K562 (cell line): ENCODE measurements around the gene PKD2. TPM values are rescaled to one million over a fixed set of nuclear protein-coding genes. Genes with fewer than 3 reads are reported as not detected.

Experiments
- ATAC-seq: fragments of 200-7000 bp; cut with Tn5 transposase; 3 replicates; pipeline ENCODE4 v1.9.1; 2020; ENCODE audit warnings: moderate library complexity
- BruUV-seq: library from RNA; stranded (reverse); fragments of 400-500 nt; replicated peaks from 2 replicates; lab custom pipeline; 2021; lab: Mats Ljungman, UMichigan
- CTCF ChIA-PET: fragments of 300-600 bp; formaldehyde crosslinking; extraction: SDS; loops from one replicate; lab custom pipeline; 2021; ENCODE audit warnings: low intra/inter-chr PET ratio; lab: Yijun Ruan, JAX
- POLR2A ChIA-PET: fragments of 300-600, 350-650 bp; sonication (Branson Sonifier 250); formaldehyde crosslinking; extraction: SDS; loops from one replicate; lab custom pipeline; 2021; ENCODE audit warnings: antibody characterized with exemption, inconsistent platforms; lab: Yijun Ruan, JAX
- DNase-seq, 4 experiments: peaks; one replicate each; pipeline versions ENCODE4 v3.0.0 to v3.0.0-alpha.2; 2011 to 2018; ENCODE audit warnings: low spot score in 3 of 4, mixed read lengths in 3 of 4; ENCODE audit errors: extremely low read depth in 1 of 4
- FAIRE-seq: peaks from 2 replicates; lab custom pipeline; 2011; peaks lifted over from hg19 to GRCh38; lab: Jason Lieb, UNC
- H2AFZ ChIP-seq: 2 replicates; pipeline ENCODE4 v1.6.0; 2011; ENCODE audit warnings: low read depth, low read length, control low read depth, inconsistent platforms
- H3K27ac ChIP-seq: fragments of 200-600 bp; 3 replicates; pipeline ENCODE4 v1.8.0; 2011; ENCODE audit warnings: low read depth, mild to moderate bottlenecking, control low read depth, inconsistent platforms, low read length, moderate library complexity, mixed read lengths; ENCODE audit errors: extremely low read depth
- H3K27me3 ChIP-seq, 2 experiments: fragments of 300-600 bp in 1 of 2; 2 replicates in 1 of 2; 3 replicates in 1 of 2; pipeline versions ENCODE4 v1.6.0 to v1.8.0; 2011; ENCODE audit warnings: inconsistent platforms in 2 of 2, low read length in 2 of 2, mild to moderate bottlenecking in 1 of 2, mixed read lengths in 1 of 2, moderate library complexity in 1 of 2; ENCODE audit not compliant: control insufficient read depth in 2 of 2, insufficient read depth in 2 of 2
- H3K36me3 ChIP-seq: fragments of 300-600 bp; 3 replicates; pipeline ENCODE4 v1.8.0; 2011; ENCODE audit warnings: mild to moderate bottlenecking, low read length, inconsistent platforms; ENCODE audit not compliant: control insufficient read depth, insufficient read depth
- H3K4me1 ChIP-seq, 2 experiments: fragments of 200-600 bp in 1 of 2; replicated peaks in 1 of 2; 2 replicates in 1 of 2; 3 replicates in 1 of 2; pipeline versions ENCODE4 v1.5.1 to v1.8.0; 2011; ENCODE audit warnings: inconsistent platforms in 2 of 2, low read length in 2 of 2, mild to moderate bottlenecking in 1 of 2, mixed read lengths in 1 of 2, moderate library complexity in 1 of 2; ENCODE audit not compliant: control insufficient read depth in 2 of 2, insufficient read depth in 2 of 2
- H3K4me2 ChIP-seq: 2 replicates; pipeline ENCODE4 v1.6.1; 2011; ENCODE audit warnings: low read length, control low read depth, inconsistent platforms, mixed read lengths; ENCODE audit not compliant: insufficient read depth
- H3K4me3 ChIP-seq: fragments of 200-600 bp; sonication (generic), shearing (Covaris generic); 2 replicates; pipeline ENCODE4 v1.5.1; 2016; ENCODE audit warnings: control low read depth, inconsistent platforms
- H3K79me2 ChIP-seq: fragments of 200-600 bp; 3 replicates; pipeline ENCODE4 v1.8.0; 2011; ENCODE audit warnings: low read length, inconsistent platforms; ENCODE audit not compliant: control insufficient read depth, insufficient read depth
- H3K9ac ChIP-seq, 2 experiments: 2 replicates each; pipeline versions ENCODE4 v1.6.0 to v1.6.1; 2011; ENCODE audit warnings: low read depth in 2 of 2, low read length in 2 of 2, control low read depth in 1 of 2, inconsistent platforms in 1 of 2, mild to moderate bottlenecking in 1 of 2, mixed read lengths in 1 of 2; ENCODE audit not compliant: insufficient read depth in 1 of 2
- H3K9me1 ChIP-seq: one replicate; pipeline ENCODE4 v1.6.0; 2011; ENCODE audit warnings: inconsistent platforms, mild to moderate bottlenecking, low read length, moderate library complexity; ENCODE audit not compliant: control insufficient read depth, insufficient read depth
- H3K9me3 ChIP-seq: replicated peaks from 2 replicates; pipeline ENCODE4 v1.5.1; 2011; ENCODE audit warnings: low read depth, low read length, inconsistent platforms; ENCODE audit not compliant: control insufficient read depth, insufficient read depth
- H4K20me1 ChIP-seq: replicated peaks from 2 replicates; pipeline ENCODE4 v1.6.1; 2011; ENCODE audit warnings: low read length, inconsistent platforms, mixed read lengths; ENCODE audit not compliant: control insufficient read depth, insufficient read depth
- ARID2 ChIP-seq: fragments of 450-650 bp; IDR thresholded peaks from 2 replicates; pipeline ENCODE4 v1.6.1; 2017; ENCODE audit warnings: antibody characterized with exemption, mild to moderate bottlenecking
- CBFA2T3 ChIP-seq: fragments of 450-650 bp; IDR thresholded peaks from 2 replicates; pipeline ENCODE4 v1.6.1; 2017
- LCOR ChIP-seq: sonication (generic); formaldehyde crosslinking; IDR thresholded peaks from 2 replicates; pipeline ENCODE4 v1.8.0; 2022; ENCODE audit warnings: mild to moderate bottlenecking, missing genetic modification reagents
- PPARD ChIP-seq: fragments of 250-450 bp; sonication (Bioruptor Pico); IDR thresholded peaks from 2 replicates; pipeline ENCODE4 v1.8.0; 2022; ENCODE audit warnings: inconsistent platforms, mild to moderate bottlenecking, moderate library complexity
- TFAM ChIP-seq: fragments of 250-450 bp; sonication (Bioruptor Pico); conservative IDR thresholded peaks from 2 replicates; pipeline ENCODE4 v1.5.0; 2021; ENCODE audit warnings: mild to moderate bottlenecking, moderate library complexity
- ZNF3 ChIP-seq: fragments of 250-450 bp; sonication (Bioruptor Pico); IDR thresholded peaks from 2 replicates; pipeline ENCODE4 v1.5.0; 2021; ENCODE audit warnings: mild to moderate bottlenecking, moderate library complexity
- ZNF511 ChIP-seq: sonication (generic); formaldehyde crosslinking; IDR thresholded peaks from 2 replicates; pipeline ENCODE4 v1.8.0; 2022; ENCODE audit warnings: mild to moderate bottlenecking, missing genetic modification reagents
- WGBS: fragments of 100-300 bp; shearing (Covaris generic); methylation state at CpG from one replicate; pipeline ENCODE4 v1.1.6; 2016; ENCODE audit warnings: low coverage, mixed read lengths; ENCODE audit not compliant: insufficient coverage; ENCODE audit errors: missing lambda C conversion rate; 5-methylcytosine and 5-hydroxymethylcytosine counted together
- in situ Hi-C: fragments of 300-500 bp; cut with MboI; formaldehyde crosslinking; loops from 4 replicates; pipeline ENCODE4 v1.15.0; 2018; ENCODE audit warnings: inconsistent platforms, mixed read lengths
- intact Hi-C: fragments of 100-400 bp; cut with micrococcal nuclease; formaldehyde crosslinking; loops from 2 replicates; pipeline ENCODE4 v1.14.2; 2022
- polyA plus RNA-seq, 8 experiments: library from polyadenylated mRNA; depleted of rRNA in 4 of 8; stranded (reverse) in 5 of 8; unstranded in 3 of 8; fragments of >200 nt; fragmentation: Nextera tagmentation in 2 of 8; fragmentation: Illumina TruSeq in 1 of 8; extraction: Ambion mirVana in 2 of 8; extraction: Trizol in 1 of 8; gene quantifications; 2 replicates each; pipeline versions ENCODE4 v1.2.1 to v1.2.3, GENCODE V29; 2011 to 2014; ENCODE audit warnings: inconsistent platforms in 1 of 8, missing spikeins in 1 of 8
- total RNA-seq, 7 experiments: library from RNA; depleted of rRNA in 6 of 7; stranded (reverse); fragments of >200 nt in 6 of 7; fragmentation: Illumina TruSeq in 2 of 7; extraction: Trizol in 2 of 7; gene quantifications; 2 replicates each; pipeline versions ENCODE4 v1.2.1 to v1.2.3, GENCODE V29; 2011 to 2021; ENCODE audit warnings: low replicate concordance in 1 of 7
- TF ChIP-seq, protein P1 (sequence below): fragments of 450-650 bp; formaldehyde crosslinking; IDR thresholded peaks from 2 replicates; pipeline ENCODE4 v1.4.0; 2022; ENCODE audit warnings: missing genetic modification characterization
- TF ChIP-seq, protein P2 (sequence below), 3 experiments: fragments of 200-800 bp in 1 of 3; fragments of 250-450 bp in 1 of 3; fragments of 450-650 bp in 1 of 3; sonication (Bioruptor Pico) in 1 of 3; sonication (Bioruptor generic) in 1 of 3; formaldehyde crosslinking in 1 of 3; IDR thresholded peaks; 2 replicates each; pipeline versions ENCODE4 v1.6.1 to v1.8.0; 2016 to 2022; ENCODE audit warnings: mild to moderate bottlenecking in 2 of 3, missing genetic modification characterization in 2 of 3, missing compliant biosample characterization in 1 of 3, moderate library complexity in 1 of 3

PKD2 gene
- total and polyA plus RNA-seq, 9 of the 15 experiments (the other 6 are each of a cell fraction or from before 2014, with no cell fraction given), result 0.11 to 1.2 (median 0.47) TPM

GRCh38 chr4:88014386-88014905 is 7.0 kb downstream of the PKD2 start:
- 3% methylated on average over 3 of the region's 3 CpGs for WGBS
- no peak for TF ChIP-seq CBFA2T3
- TF ChIP-seq, protein P1, sequence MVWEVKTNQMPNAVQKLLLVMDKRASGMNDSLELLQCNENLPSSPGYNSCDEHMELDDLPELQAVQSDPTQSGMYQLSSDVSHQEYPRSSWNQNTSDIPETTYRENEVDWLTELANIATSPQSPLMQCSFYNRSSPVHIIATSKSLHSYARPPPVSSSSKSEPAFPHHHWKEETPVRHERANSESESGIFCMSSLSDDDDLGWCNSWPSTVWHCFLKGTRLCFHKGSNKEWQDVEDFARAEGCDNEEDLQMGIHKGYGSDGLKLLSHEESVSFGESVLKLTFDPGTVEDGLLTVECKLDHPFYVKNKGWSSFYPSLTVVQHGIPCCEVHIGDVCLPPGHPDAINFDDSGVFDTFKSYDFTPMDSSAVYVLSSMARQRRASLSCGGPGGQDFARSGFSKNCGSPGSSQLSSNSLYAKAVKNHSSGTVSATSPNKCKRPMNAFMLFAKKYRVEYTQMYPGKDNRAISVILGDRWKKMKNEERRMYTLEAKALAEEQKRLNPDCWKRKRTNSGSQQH (CRISPR knock-in tag), result no peak
- TF ChIP-seq ZNF3 (CRISPR knock-in tag), result no peak
- no peak for TF ChIP-seq ARID2
- TF ChIP-seq ZNF511 (CRISPR knock-in tag), result no peak
- TF ChIP-seq, protein P2, sequence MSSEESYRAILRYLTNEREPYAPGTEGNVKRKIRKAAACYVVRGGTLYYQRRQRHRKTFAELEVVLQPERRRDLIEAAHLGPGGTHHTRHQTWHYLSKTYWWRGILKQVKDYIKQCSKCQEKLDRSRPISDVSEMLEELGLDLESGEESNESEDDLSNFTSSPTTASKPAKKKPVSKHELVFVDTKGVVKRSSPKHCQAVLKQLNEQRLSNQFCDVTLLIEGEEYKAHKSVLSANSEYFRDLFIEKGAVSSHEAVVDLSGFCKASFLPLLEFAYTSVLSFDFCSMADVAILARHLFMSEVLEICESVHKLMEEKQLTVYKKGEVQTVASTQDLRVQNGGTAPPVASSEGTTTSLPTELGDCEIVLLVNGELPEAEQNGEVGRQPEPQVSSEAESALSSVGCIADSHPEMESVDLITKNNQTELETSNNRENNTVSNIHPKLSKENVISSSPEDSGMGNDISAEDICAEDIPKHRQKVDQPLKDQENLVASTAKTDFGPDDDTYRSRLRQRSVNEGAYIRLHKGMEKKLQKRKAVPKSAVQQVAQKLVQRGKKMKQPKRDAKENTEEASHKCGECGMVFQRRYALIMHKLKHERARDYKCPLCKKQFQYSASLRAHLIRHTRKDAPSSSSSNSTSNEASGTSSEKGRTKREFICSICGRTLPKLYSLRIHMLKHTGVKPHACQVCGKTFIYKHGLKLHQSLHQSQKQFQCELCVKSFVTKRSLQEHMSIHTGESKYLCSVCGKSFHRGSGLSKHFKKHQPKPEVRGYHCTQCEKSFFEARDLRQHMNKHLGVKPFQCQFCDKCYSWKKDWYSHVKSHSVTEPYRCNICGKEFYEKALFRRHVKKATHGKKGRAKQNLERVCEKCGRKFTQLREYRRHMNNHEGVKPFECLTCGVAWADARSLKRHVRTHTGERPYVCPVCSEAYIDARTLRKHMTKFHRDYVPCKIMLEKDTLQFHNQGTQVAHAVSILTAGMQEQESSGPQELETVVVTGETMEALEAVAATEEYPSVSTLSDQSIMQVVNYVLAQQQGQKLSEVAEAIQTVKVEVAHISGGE (CRISPR knock-in tag; IDR thresholded peaks at IDR 0.05), result no peak
- TF ChIP-seq PPARD (CRISPR knock-in tag), result no peak
- TF ChIP-seq LCOR (CRISPR knock-in tag), result no peak
- no peak for TF ChIP-seq TFAM (CRISPR knock-in tag)
- BruUV-seq, result no TSS peak
- FAIRE-seq (no peak), ATAC-seq (no peak), DNase-seq (no peak)
- Histone ChIP-seq H4K20me1 (no peaks in the 10 kb centered on the region), H3K4me2 (no peak overlapping the region), H3K79me2 (no peaks in the 10 kb centered on the region), H3K4me3 (no peak overlapping the region), H3K9ac (no peak overlapping the region), H3K9me3 (no peaks in the 10 kb centered on the region), H2AFZ (no peak overlapping the region), H3K4me1 (no peaks in the 10 kb centered on the region; a peak in 1 of 5 replicates), H3K9me1 (no peaks in the 10 kb centered on the region), H3K36me3 (no peaks in the 10 kb centered on the region), H3K27me3 (peaks cover 3 to 6% of the 10 kb centered on the region in 2 experiments; a peak in 2 of 5 replicates), H3K27ac (no peak overlapping the region)
- POLR2A ChIA-PET, result interaction anchor here (0.6 to 0.8 kb wide), 2 partner anchors 121 to 372 kb away, joined by 3 read pairs; no protein-coding TSS in a partner anchor
- intact Hi-C loops (no loop called here), in situ Hi-C loops (no loop called here)
- CTCF ChIA-PET, result no interaction called here
